ENCODE measurements around the gene RALGAPA2. TPM values are rescaled to one million over a fixed set of nuclear protein-coding genes. Genes with fewer than 3 reads are reported as not detected.

RALGAPA2 gene
- total RNA-seq, 6 experiments from 2014 or later, result 2.4 to 3.7 (median 3.2) TPM

DNA sequence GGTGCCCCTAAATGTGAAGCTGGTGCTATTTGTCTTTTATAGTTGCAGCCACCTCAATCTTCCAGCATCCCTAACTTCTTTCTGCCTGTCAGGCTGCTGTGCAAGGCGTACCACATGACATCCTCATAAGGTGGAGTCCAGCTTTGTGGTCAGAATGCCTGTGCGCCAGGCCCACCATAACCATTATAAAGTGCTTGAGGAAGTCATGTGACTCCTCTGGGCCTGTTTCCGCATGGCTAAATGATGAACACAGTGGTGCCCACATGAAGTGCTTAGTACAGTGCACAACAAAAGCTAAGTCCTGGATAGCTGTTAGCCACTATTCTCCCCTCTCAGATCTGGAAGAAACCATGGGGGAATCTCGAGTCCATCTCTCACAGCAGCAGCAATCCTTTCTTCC lies 268.9 kb downstream of the RALGAPA2 start:
- Mint-ChIP-seq H3K9me3 (no peaks in the 10 kb centered on the region), H3K27ac (no peak overlapping the region), H3K36me3 (ENCODE audit: low read depth) (no peaks in the 10 kb centered on the region), H3K4me3 (no peak overlapping the region), H3K27me3 (ENCODE audit: insufficient read depth) (peaks cover 4% of the 10 kb centered on the region; the same call in 1 of the 2 replicates), H3K4me1 (ENCODE audit: low read depth) (no peaks in the 10 kb centered on the region)
- no peak for DNase-seq
- TF ChIP-seq, protein P1, sequence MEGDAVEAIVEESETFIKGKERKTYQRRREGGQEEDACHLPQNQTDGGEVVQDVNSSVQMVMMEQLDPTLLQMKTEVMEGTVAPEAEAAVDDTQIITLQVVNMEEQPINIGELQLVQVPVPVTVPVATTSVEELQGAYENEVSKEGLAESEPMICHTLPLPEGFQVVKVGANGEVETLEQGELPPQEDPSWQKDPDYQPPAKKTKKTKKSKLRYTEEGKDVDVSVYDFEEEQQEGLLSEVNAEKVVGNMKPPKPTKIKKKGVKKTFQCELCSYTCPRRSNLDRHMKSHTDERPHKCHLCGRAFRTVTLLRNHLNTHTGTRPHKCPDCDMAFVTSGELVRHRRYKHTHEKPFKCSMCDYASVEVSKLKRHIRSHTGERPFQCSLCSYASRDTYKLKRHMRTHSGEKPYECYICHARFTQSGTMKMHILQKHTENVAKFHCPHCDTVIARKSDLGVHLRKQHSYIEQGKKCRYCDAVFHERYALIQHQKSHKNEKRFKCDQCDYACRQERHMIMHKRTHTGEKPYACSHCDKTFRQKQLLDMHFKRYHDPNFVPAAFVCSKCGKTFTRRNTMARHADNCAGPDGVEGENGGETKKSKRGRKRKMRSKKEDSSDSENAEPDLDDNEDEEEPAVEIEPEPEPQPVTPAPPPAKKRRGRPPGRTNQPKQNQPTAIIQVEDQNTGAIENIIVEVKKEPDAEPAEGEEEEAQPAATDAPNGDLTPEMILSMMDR (IDR thresholded peaks at IDR 0.05), result no peak

DNA sequence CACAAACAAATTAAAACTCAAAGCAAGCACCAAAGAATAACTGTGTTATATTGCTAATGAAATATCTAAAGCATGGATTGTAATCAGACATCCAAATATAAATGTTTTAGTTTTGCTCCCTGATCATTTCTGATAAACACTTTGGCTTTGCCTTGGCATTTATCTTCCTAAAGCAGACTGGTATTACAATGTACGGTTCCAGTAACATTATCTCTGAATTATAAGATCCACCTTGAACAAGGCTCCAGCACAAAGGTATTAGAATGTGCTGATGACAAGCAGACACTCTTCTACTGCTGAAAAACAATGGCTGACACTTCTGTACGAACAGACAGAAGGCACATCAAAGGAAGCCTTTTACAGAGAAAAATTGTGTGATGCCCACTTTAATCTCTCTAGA lies 270.0 kb downstream of the RALGAPA2 start:
- no peak for DNase-seq
- peaks cover 3% of the 10 kb centered on the region; the same call in 1 of the 2 replicates for H3K27me3 Mint-ChIP-seq (ENCODE audit: insufficient read depth)
- TF ChIP-seq, protein P1 (IDR thresholded peaks at IDR 0.05), result no peak
- H3K4me3 Mint-ChIP-seq, result no peak overlapping the region
- no peaks in the 10 kb centered on the region for H3K36me3 Mint-ChIP-seq (ENCODE audit: low read depth)
- no peaks in the 10 kb centered on the region for H3K4me1 Mint-ChIP-seq (ENCODE audit: low read depth)
- no peak overlapping the region for H3K27ac Mint-ChIP-seq
- H3K9me3 Mint-ChIP-seq, result no peaks in the 10 kb centered on the region

DNA sequence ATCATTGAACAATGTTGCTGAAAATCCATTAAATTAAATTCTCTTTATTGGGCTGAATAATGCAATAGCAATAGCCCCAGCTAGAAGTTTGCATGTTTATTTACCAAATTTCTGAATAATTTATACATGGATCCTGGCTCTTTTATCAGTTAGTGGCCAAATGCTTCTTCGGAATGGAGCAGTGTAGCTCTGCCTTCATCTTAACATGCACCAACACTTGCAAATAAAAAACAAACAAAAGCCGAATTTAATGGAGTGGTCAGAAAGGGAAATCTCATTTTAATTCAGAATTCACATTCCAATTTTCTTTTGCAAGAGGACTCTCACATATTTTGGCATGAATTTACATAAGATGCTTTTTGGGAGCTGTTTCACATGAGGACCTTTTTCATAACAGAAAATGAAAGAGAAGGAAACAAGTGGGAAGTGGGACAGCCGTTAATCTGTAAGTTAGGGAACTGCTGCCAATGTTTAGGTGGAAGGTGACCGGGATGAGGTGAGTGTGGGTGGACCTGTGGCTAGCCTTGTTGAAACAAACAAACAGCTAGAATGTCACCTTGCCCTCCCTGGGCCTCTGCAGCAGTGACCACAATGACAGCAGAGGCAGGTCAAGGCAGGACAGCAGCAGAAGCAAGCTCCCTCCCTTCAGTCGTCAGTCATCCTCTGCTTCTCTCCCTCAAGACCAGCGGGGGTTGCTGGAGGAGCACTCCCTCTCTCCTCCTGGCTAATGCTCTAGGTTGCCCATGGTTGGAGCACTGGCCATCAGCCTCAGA lies 271.4 kb downstream of the RALGAPA2 start:
- Mint-ChIP-seq H3K4me3 (no peak overlapping the region), H3K9me3 (no peaks in the 10 kb centered on the region), H3K4me1 (ENCODE audit: low read depth) (no peaks in the 10 kb centered on the region), H3K27ac (no peak overlapping the region), H3K27me3 (ENCODE audit: insufficient read depth) (peaks cover 1% of the 10 kb centered on the region; the same call in 1 of the 2 replicates), H3K36me3 (ENCODE audit: low read depth) (no peaks in the 10 kb centered on the region)
- TF ChIP-seq, protein P1 (IDR thresholded peaks at IDR 0.05), result no peak
- no peak for DNase-seq

DNA sequence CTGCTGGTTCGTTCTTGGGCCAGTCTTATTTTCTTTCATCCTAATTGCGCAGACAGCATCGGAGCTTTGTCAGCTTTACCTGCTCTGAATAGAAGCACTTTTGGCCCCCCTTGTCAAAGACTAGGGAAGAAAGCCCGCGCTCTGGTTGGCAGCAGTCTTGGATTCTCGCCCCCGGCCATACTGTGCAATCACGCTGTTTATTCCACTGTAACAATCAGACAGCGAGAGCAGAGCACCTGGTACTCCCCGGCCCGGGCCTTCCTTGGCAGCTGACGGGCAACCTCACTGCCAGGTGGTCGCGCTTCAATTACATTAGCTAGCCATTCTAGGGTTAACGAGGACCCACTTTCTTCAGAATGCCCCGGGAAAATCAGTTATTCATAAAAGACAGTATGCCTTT lies 272.0 kb downstream of the RALGAPA2 start:
- Mint-ChIP-seq H3K9me3 (no peaks in the 10 kb centered on the region), H3K4me3 (no peak overlapping the region), H3K27ac (no peak overlapping the region), H3K4me1 (ENCODE audit: low read depth) (no peaks in the 10 kb centered on the region), H3K36me3 (ENCODE audit: low read depth) (no peaks in the 10 kb centered on the region), H3K27me3 (ENCODE audit: insufficient read depth) (peaks cover 1% of the 10 kb centered on the region; the same call in 1 of the 2 replicates)
- DNase-seq, result no peak
- TF ChIP-seq, protein P1 (IDR thresholded peaks at IDR 0.05), result no peak

DNA sequence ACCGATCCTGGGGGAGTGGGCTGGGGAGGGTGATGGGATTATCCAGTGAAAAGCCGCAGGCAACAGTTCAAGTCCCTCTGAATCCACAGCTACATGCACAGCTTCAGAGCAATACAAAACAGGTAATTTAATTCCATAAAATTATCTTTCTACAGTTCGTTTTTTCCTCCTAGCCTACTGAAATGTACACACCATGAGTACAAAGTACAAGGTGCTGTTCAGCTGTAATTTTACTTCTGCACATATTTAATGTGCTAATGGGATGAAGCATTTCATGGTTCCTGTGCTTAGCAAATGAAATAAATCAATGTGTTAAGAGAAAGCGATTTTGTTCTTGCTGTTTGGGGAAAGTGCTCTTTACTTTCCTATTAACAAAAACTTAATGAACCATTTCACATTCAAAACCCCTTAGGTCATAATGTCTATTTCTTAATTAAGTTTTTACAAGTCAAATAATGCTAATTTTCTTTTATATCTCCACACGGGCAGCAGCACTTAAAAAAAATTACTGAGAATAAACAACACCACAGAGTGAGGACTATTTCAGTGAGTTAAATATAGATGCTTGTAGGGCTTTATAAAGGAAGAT lies 272.7 kb downstream of the RALGAPA2 start:
- Mint-ChIP-seq H3K27ac (no peak overlapping the region), H3K9me3 (no peaks in the 10 kb centered on the region), H3K27me3 (ENCODE audit: insufficient read depth) (peaks cover 3% of the 10 kb centered on the region; the same call in 1 of the 2 replicates), H3K36me3 (ENCODE audit: low read depth) (no peaks in the 10 kb centered on the region), H3K4me1 (ENCODE audit: low read depth) (no peaks in the 10 kb centered on the region), H3K4me3 (no peak overlapping the region)
- TF ChIP-seq, protein P1 (IDR thresholded peaks at IDR 0.05), result no peak
- no peak for DNase-seq
